HS-27A (cell line): ENCODE data around the gene PROM2.

Experiments
- DNase-seq: peaks from one replicate; pipeline ENCODE4 v3.0.0-alpha.2; 2012; ENCODE audit warnings: low read depth, missing footprints

PROM2 gene

GRCh38 chr2:95320344-95320712 is 46.1 kb downstream of the PROM2 start:
- no peak for DNase-seq

- DNase-seq, result no peak
These were observed 46.9 kb downstream of the PROM2 start for GRCh38 chr2:95320986-95321767.

GRCh38 chr2:95323347-95324155 is 49.3 kb downstream of the PROM2 start:
- no peak for DNase-seq

- DNase-seq, result no peak
These were observed 50.8 kb downstream of the PROM2 start for GRCh38 chr2:95325026-95325425.

GRCh38 chr2:95325590-95326432 is 51.6 kb downstream of the PROM2 start:
- no peak for DNase-seq

DNA sequence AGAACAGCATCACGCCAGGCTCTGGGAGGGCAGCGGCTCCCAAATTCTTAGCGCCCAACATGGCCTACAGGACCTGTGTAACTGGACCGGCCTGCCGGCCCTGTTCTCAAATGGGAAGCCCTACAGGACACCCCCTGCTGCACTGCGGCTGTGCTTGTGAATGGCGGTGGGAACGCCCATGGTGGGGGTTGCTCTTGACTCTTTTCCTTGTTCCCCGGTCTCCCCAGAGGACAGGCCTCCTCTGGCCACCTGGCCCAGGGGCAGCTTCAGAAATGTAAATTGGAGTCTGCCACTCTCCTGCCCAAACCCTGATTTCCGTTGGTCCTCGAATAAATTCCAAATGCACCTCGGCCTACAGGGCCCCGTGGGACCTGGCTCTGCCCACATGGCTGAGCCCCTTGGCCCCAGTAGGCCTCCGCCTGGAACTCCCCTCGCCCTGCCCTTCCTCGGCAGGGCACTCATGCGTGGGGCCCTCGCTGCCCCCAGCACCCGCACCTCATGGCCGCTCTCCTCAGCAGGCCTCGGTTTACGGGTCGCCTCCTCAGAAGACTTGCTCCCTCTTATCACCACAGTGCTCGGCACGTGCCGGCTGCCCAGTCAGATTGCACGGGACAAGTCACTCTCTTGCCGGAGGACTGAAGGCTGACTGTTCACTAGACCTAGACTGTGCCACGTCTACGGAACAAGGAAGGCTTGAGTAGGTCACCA is 52.3 kb downstream of the PROM2 start:
- no peak for DNase-seq

DNA sequence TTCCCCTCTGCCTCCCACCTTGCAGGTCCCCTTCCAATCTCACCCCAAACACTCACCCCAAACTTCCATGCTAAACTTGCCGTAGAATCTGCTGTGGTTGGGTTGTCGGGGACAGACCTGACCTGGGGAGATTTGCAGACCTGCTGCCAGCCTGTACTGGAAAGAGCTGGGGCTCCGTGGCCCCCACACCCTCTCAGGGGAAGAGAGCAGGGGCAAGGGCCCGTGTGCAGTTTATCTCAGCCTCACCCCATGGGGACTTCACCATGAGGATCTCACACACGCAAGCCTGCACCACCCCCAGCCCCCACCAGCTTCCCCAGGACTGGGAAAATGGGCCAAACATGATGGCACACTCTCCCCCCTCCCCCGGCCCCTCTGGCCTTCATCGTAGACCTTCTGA is 53.6 kb downstream of the PROM2 start:
- DNase-seq, result no peak

GRCh38 chr2:95328358-95329125 is 54.3 kb downstream of the PROM2 start:
- no peak for DNase-seq

GRCh38 chr2:95329401-95329800 is 55.2 kb downstream of the PROM2 start:
- no peak for DNase-seq

GRCh38 chr2:95329891-95330793 is 55.9 kb downstream of the PROM2 start:
- no peak for DNase-seq

GRCh38 chr2:95330794-95331338 is 56.6 kb downstream of the PROM2 start:
- no peak for DNase-seq

GRCh38 chr2:95331606-95332005 is 57.4 kb downstream of the PROM2 start:
- no peak for DNase-seq

GRCh38 chr2:95332036-95332435 is 57.8 kb downstream of the PROM2 start:
- DNase-seq, result no peak

DNA sequence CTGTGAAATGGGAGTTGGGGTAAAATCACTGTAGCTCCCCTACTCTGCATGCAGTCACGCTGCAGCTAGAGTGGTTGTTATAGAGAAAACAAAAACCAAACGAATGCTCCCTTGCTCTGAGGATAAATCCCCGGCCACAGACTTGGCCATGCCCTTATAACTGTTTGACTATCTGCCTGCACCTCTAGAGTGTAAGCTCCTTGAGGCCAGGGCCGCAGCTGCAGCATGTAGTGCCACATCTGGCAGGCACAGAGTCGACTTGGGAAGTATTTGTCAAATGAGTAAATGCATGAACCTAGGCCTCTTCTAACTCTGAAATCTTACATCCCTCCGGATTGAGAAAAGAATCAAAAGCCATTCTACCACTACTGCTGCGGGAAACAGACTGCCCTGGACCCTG is 58.8 kb downstream of the PROM2 start:
- DNase-seq, result no peak

- peak; percentile 91 for DNase-seq
These were observed 59.7 kb downstream of the PROM2 start for GRCh38 chr2:95333888-95334338.

DNA sequence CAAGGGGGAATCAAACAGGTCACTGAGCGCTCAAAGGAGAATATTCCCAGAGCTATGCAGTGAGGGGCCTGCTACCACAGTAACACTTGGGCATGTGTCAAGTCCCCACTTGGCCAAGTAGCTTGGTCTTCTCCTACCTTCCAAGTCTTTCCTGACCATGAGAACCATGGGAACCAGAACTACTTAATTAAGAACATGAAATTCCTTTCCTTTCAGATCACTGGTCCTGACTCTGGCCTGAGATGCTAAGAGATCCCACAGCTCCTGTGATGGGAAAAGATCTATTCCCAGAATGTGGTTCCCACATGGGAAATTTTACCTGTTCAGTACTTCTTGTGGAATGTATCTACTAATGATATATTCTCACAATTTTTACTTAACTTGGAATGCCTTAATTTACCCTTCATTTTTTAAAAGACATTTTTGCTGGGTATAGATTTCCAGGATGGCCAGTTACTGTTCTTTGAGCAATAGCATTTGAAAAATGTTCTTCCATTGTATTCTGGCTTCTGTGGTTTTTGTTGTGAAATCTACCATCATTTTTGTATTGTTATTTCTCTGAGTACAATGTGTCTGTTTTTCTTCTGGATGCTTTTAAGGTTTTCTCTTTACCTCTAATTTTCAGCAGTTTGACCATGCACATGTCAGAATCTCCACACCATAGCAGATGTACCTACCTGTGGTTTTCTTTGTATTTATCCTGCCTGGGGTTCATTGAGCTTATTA is 60.8 kb downstream of the PROM2 start:
- no peak for DNase-seq

- DNase-seq, result no peak
These were observed 62.2 kb downstream of the PROM2 start for GRCh38 chr2:95336406-95336805.

DNA sequence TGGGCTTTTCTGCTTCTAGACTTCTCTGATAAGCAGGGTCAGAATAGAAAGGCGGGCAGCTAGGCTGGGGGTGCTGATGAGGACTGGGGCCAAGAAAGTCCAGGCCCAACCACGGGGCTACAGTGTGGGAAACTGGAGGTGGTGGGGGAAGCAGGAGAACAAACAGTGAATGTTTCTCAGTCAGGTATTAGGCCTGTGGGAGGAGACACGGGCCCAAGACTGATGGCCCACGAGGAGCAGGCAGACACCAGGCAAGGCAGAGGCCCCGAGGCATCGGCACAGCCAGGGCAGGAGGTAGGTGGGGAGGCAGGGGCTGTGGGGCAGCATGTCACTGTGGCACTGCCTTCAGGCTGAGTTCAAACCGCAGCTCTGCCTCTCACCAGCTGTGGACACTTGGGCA is 63.6 kb downstream of the PROM2 start:
- DNase-seq, result no peak
